HL-60/S4 treated with retinoic acid at 250 ng/mL for 4 days and 3 days (cell line): ENCODE data around the gene DTD1.

Experiments
- in situ Hi-C: fragments of 300-500 bp; cut with MboI; formaldehyde crosslinking; loops from 2 replicates; pipeline ENCODE4 v1.7.0; 2022; ENCODE audit warnings: low sequenced_read_pairs

DTD1 gene

DNA sequence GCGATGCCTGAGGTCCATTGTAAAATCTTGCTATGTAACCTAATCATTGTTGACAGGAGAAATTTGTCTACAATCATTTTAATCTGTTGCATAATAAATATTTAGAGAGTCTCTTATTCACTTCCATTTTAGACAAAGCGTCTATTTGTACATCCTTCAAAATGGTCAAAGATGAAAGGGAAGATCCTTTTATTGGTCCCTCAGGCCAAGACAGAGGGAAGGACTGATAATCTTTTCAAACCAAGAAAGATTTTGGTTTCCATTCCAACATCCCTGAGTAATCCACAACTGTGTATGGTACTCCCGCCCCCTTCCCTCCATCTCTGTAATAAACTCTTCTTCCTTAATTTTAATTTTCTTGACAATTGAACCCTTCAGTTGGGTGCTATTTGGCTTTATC lies 114.1 kb downstream of the DTD1 start:
- in situ Hi-C loops: no loop called here

DNA sequence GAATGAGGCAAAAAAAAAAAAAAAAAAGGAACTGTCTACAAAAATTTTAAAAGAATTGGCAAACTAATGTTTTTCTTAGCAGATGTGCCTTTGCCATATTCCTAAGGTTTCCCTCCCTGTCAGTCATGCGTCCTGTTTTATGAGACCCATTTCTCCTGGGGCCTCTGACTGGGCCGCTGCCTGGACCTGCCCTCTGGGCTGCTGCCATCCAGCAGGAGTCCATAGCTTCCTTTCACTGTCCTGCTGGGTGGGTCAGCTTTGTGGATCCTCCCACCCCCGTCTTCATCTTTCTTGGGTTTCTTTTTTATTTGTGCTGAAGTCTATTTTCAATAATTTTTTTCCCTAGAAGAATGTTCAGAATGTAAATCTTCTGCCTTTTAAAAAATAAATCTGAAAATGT lies 114.9 kb downstream of the DTD1 start:
- in situ Hi-C loops: no loop called here

DNA sequence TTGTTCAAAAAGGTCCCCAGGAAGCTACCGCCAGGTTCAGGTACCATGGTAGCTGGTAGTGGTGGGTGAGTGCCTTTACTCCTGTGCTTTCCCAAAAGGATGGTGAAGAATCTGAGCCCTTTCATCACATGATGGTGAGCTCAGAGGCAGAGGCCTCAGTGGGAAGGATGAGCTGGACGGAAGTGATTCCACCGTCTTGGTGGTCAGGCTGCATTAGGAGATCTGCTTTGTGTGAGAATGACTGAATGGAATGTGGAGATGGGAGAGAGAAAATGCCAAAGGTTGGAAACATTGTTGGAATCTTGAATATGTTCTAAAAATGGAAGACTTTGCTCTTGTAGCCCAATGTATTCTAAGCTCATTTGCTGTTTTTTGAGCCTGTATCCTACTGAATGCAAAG lies 117.6 kb downstream of the DTD1 start:
- in situ Hi-C loops: no loop called here

DNA sequence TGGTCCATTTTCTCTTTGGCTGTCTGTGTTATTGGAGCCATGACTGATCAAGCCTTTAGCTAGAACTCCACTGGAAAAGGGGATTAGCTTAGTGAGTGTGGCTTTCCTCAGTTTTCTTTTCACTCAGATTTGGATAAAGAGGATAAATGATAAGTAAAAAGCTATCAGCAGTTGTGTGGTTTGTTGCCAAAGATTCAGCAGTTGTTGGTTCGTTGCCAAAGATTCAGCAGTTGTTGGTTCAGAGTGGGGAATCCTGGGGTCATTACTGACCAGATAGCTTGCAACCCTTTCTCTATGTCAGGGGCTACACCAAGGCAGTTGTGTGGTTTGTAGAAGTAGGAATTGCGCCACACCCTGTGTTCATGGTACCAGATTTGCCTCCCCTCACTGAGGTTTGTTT lies 118.1 kb downstream of the DTD1 start:
- in situ Hi-C loops: no loop called here

DNA sequence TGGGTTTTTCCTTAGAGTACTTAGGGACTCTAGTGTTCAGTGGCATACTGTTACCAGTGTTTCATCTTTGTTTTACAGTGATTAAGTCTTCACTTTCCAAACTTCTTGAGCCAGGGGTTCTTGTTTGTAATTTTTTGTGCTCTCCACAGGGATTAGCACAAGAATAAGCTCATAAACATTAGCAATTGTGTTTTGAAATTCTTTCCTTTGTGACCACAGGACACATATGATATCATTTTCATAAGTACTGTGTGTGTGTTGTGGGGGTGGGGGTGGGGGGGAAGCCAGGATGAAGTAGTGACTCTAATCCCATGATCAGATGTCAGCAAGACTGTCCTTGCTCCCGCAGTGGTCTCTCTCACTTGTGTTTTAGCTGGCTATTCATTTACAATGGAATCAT lies 124.3 kb downstream of the DTD1 start:
- in situ Hi-C loops: no loop called here

DNA sequence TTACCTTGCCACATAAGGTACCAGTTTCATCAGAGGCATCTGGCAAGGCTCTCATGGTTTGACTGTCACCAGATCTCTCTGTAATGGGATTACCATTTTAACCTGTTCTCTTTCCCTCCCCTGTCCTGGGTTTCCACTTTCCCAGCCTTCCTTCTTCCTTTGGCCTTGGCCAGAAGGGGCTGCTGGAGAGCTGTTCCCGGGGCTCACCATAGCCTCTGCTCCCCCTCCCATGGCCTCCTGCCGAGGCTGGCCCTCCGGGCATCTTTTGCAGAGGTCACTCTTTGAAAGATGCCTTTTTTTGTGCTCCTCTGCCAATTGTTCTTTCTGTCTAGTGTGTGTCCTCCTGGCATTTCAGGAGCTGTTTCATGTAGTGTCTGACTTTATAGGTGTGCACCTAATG lies 125.0 kb downstream of the DTD1 start:
- in situ Hi-C loops: no loop called here

DNA sequence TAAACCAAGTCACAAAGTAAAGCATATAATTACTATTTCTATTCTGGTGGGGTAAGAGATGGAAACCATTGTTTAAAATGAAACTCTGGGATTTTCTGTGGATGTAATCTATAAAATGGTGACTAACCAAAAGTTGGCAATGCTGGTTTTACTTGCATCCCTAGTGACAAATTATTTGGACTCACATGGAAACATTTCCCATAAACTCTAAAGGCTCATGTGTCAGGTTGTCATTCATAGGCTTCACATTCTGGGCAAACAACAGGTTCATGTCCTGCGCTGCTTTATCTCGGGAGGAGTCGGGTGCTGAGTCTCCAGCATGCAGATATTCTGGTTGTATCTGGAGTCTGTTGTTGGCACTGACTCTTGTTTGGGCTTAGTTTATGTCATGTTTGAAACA lies 127.7 kb downstream of the DTD1 start:
- in situ Hi-C loops: no loop called here

DNA sequence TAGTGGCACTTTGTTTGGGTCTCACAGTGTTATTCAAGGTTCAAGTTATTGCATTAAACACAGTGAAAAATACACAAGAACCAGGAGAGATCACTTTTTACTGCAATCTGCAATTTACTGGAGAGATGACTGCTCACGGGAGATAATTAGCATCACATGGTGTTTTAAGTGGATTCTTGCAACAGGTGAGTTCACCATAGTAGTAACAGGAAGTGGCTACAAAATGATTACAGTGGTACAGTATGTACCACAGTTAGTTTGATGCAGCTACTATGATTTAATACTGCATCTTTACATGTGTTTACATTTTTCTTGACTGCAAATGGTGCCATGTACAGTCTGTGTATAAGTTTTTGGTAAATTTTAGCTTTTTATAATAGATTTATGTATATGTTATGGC lies 129.2 kb downstream of the DTD1 start:
- in situ Hi-C loops: no loop called here

DNA sequence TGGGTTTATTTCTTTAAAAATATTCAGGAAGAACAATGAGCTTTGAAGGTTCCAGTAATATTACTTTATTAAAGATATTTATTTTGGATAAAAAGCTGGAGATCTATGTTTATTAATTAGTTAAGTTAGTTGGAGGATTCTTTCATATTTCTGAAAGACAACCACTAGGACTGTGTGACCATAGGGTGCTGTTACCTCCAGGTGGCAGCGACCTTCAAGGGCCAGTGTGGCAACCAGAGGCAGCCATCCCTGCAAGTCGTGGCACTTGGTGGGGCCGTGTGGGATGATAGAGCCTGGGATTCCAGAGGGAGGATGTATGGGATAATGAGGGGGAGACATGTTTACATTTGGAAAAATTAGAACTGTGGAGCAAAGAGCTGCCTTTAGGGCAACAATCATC lies 130.3 kb downstream of the DTD1 start:
- in situ Hi-C loops: no loop called here

DNA sequence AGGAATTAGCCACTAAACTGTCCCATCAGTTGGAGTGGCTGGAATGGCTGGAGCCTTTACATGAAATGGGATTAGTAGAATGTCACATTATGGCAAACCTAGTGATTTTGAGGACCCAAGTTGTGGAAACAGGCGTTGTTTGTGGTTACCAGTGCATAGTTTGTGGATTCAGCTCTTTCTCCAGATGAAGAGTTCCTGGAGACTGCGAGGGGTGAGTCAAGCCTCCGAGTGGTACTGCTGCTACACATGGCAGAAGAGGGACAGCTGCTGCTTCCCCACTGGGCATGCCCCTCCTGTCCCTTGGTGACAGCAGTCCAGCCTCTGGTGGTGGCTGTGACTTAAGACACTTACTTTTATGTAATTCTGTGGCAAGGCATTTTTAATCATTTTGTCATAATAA lies 131.6 kb downstream of the DTD1 start:
- in situ Hi-C loops: no loop called here

DNA sequence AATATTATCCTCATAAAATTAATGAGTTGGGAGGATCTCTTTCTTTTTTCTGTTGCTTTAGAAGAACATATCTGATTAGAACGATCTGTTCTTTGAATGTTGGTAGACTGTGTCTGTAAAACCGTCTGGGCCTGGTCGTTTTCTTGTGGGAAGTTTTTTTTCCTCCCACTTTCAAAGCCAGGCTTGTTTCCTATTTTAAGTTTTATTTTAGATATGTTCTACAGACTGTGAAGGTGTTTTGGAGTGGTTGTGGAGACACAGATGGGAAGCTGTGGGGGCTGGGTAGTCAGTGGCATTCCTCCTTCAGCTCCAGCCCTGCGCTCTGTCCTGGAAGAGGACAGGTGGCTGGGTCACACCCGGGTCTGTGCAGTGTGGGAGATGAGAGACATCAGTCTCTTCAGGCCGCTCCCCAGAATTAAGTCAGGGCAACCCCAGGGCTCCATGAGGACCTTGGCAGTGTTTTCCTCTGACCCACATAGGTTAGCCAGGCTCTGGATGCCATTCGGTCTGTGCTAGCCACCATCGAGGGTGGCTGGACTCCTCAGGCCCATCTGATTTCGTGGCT lies 133.8 kb downstream of the DTD1 start:
- in situ Hi-C loops: no loop called here

DNA sequence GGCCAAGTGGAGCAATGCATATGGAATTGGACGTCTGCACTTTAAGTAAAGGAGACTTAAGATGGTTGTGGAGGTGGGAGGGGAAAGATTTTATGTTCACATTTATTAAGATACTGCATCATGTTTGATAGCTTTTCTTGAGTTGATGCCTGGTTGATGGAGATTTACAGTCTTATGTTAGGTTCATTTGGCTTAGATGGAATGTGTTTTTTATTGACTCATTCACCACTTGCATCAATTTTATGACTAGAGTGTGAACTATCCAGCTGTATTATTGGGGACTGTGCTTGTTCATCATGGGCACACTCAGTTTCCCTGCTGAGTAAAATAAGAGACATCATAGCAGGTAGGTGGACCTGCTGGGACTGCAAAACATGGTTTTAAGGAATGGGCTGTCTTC lies 134.5 kb downstream of the DTD1 start:
- in situ Hi-C loops: no loop called here

DNA sequence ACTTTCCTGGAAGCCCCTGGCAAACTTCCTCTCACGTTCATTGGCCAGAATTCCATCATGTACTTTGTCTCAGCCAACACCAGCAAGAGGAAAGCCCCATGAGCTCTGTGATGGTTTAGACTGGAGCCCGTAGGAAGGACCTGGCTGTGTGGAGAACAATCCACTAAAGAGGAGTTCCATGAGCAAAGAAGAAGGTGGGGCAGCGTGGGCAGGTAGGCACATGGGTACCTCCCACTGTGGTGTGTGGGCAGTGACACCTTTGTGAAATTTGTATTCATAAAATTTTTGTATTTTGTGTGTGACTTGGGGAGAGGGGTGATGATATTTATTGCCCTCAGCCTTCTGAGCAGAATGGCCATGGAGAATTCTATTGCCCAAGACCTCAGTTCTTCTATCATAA lies 136.2 kb downstream of the DTD1 start:
- in situ Hi-C loops: no loop called here

DNA sequence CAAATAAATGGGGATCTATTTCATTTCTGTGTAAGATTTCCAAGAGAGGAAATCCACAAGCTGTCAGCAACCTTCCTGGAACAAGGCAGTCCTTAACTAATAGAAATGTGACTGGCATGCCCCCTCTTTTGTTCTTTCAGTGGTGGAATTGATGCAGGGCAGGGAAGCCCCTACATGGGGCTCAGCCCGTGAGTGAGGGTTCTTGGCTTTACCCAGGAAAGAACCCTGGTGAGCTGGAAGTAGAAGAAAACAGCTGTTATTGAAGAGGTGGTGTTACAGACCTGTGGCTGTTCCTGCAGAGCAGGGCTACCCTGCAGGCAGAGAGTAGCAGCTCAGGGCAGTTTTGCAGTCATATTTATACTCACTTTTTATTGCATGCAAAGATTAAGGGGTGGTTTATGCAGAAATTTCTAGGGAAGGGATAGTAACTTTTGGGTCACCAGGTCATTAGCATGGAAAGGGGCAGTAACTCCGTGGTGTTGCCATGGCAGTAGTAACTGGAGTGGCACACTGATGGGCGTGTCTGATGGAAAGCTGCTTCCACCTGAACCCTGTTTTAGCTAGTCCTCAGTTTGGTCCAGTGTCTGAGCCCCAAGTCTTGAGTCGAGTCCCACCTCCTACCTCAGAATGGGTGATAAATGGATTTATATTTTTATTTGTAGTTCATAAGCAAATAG lies 137.1 kb downstream of the DTD1 start:
- in situ Hi-C loops: no loop called here

DNA sequence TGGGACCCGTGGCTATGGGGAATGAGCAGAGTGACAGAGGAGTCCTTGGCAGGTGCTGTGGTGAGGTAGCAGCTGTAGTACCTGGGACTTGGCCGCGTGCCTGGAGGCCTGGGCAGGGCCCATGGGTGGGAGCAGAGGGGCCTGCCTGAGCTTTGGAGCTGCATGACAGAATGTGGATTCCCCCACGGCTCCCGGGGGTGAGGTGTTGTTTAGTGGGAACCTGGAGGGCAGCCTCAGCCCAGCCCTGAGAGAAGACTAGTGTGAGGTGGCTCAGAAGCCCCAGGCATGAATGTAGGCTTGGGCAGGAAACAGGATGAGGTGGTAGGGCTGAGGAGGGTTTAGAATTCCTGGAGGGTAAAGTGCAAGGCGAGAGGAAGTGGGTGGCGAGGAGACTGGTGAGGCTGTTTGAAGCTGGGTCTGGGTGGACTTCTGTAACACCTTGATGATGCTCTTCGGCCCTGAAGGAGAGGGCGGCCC lies 139.2 kb downstream of the DTD1 start:
- in situ Hi-C loops: no loop called here

DNA sequence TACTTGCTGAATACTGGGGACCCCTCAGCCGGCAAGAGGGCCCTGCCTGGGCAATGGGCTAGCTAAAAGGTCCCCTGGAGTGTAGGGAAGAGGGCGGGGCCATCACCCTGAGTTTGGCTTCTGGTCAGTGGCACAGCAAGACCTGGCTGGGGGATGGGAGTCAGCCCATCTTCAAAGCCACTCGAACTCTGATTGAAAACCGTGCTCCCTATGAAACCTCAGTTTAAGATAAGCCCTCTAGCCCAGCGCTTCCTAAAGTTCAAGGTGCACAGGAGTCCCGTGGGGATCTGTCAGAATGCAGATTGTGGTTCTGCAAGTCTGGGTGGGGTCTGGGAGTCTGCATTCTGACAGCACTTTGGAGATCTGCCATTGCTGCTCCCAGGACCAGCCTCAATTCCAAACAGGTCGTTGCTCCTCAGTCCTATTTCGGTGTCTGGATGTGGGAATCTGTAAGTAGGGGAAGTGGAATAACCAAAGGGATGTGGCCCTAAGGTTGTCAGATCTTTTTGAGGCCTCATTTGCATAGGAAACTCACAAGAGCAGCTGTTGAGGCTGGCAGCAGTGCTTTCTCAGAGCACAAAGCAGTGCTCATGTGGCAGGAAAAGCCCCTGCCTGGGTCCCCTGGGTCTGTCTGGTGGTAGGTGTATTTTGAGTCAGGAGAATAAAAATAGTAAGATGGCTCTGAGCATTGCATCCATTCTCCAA lies 140.5 kb downstream of the DTD1 start:
- in situ Hi-C loops: no loop called here

DNA sequence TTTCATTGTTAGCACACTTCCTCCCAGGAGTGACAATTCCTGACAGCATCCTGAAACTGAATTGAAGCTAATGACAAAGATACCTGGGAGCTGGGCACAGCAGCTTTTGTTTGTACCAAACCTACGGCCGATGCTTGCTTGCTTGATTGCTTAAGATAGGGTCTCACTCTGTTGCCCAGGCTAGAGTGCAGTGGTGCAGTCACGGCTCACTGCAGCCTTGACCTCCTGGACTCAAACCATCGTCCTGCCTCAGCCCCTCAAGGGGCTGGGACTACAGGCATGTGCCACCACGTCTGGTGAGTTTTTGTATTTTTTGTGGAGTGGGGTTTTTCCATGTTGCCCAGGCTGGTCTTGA lies 141.0 kb downstream of the DTD1 start:
- in situ Hi-C loops: no loop called here

DNA sequence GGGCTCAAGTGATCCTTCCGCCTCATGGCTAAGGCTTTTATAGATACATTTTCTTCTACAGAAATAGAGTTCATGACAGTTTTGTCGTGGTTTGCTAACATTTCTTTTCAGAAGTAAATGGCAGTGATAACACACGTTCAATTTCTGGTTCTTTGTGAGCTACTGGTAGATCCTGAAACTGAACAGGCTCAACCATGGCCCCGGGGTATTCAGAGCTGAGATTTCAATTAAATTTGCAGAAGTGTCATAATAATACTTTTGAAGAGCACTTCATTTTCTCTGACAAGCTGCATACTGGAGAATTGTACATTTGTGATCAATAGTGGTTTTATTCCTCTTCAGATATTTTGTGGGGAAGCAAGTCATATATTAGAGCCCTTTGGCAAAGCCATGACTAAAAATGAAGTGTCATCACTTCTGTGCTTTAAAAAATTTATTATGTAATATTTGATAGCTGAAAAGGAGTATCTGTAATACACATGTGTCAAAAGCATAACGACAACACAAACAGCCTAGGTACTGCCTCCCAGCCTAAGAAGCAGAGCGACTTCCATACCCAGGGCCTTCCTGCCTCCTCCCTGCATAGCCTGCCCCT lies 141.5 kb downstream of the DTD1 start:
- in situ Hi-C loops: no loop called here

DNA sequence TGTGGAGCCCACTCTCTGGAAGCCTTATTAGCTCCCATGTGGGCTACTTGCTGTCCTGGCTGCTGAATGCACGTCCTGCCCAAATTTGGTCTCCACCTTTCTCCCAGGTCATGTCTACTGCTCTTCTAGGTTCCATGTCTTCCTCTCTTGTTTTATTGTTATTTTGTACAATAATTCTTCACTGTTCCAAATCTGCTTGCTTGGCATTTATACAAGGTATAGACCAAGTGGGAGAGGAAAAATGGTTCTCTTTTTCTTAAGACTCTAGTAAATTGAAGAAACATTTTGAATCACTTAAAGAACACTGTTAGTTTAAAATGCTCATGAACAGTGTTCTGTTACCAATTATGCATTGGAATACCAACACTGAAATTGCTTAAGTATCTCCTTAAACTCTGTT lies 144.1 kb downstream of the DTD1 start:
- in situ Hi-C loops: no loop called here

DNA sequence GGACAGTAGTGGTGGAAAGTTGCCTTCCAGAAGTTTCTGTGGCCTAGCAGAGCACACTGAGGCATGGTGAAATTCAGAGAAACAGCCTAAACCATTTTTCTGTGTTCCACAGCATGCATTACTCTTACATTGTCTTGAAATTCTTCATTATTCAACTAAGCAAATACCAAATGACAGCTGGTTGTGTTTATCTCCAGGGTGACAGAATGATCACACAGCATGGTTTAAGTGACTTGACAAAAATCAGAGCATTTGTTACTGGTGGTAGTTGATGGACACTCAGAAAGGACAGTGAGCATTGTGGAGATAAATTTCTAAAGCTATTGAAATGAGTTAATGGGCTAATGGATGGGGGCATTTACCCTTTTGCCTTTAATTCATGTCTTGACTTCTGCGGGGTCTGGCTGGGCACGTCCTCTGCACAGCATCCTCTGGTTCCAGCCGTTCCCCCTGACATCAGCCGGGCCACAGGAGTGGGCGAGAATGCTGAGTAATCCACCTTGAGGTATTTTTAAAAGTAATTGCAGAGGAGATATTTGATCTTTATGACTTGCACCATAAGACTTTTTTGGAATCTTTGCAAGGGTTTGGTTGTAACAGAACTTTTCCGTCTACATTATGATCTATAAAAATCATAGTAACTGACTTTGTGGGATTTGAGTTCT lies 146.8 kb downstream of the DTD1 start:
- in situ Hi-C loops: no loop called here

DNA sequence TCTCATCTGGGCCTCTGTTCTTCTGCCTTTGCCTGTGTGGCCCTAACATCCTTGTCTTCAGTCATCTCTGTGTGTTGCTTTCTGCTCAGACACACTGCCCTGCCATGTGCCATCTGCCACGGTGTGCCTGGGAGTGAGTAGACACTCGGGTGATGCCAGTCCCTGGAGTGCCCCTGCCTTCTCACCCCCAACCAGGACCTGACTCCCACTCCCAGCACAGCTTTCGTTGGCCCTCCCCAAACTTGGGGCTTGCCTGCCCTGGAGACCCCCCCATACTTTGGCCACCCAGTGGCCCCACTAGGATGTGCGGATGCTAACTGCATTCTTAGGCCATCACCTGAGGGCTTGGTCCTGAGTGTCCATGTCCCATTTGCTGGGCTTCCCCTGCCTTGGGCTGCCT lies 149.3 kb downstream of the DTD1 start:
- in situ Hi-C loops: no loop called here

DNA sequence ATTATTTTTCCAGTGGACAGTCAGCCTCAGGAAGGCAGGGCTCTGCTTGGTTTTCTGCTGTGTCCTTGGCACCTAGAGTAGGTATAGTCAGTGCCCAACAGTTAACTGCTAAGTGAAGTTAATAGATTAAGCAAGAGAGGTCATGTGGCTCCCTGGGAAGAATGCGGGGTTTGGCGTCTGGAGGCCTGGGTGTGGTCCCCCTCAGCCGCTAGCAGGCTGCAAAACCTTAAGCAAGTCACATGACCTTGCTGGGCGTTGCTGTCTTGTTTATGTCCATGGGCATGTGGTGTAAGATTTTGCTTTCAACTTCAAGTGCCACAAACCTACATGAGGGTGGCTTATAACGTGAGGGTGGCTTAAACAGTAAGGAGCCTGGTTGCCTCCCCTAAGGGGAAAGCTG lies 150.2 kb downstream of the DTD1 start:
- in situ Hi-C loops: no loop called here
